CD4-positive, alpha-beta T cell (primary cell): ENCODE data around the gene ENOX2. TPM values are rescaled to one million over a fixed set of nuclear protein-coding genes. Genes with fewer than 3 reads are reported as not detected.

ENCODE experiments used
- ATAC-seq: fragments of 200-7000 bp; cut with Tn5 transposase; one replicate; pipeline ENCODE4 v1.10.0; 2022; ENCODE audit warnings: mild to moderate bottlenecking; ENCODE audit not compliant: poor library complexity
- CTCF ChIA-PET: fragments of 350-600 bp; sonication (Branson Sonifier 250); formaldehyde crosslinking; loops from one replicate; lab custom pipeline; 2021; ENCODE audit warnings: antibody characterized with exemption, inconsistent platforms; lab: Charles Lee
- POLR2A ChIA-PET: fragments of 350-600 bp; sonication (Branson Sonifier 250); formaldehyde crosslinking; loops from one replicate; lab custom pipeline; 2021; ENCODE audit warnings: antibody characterized with exemption, inconsistent platforms; lab: Charles Lee
- DNase-seq, 14 experiments: peaks; one replicate each; pipeline ENCODE4 v3.0.0-alpha.2; 2013 to 2020; ENCODE audit warnings: mixed read lengths in 2 of 14
- H3K27ac ChIP-seq, 2 donors: one replicate each; pipeline versions ENCODE4 v1.5.1 to v1.7.0; 2013; ENCODE audit warnings: low read length in 2 of 2, low read depth in 1 of 2, mild to moderate bottlenecking in 1 of 2
- H3K27me3 ChIP-seq, 2 experiments: 1 replicate in 1 of 2; 2 replicates in 1 of 2; pipeline versions ENCODE4 v1.6.1 to v1.7.0; 2013; ENCODE audit warnings: low read length in 2 of 2, control low read depth in 1 of 2, mild to moderate bottlenecking in 1 of 2, moderate library complexity in 1 of 2; ENCODE audit not compliant: insufficient read depth in 2 of 2, control insufficient read depth in 1 of 2
- H3K36me3 ChIP-seq: one replicate; pipeline ENCODE4 v1.6.1; 2013; ENCODE audit warnings: low read length, control low read depth; ENCODE audit not compliant: insufficient read depth
- H3K4me1 ChIP-seq: one replicate; pipeline ENCODE4 v1.6.1; 2013; ENCODE audit warnings: low read length, control low read depth; ENCODE audit not compliant: insufficient read depth
- H3K4me3 ChIP-seq: one replicate; pipeline ENCODE4 v1.5.1; 2013; ENCODE audit warnings: mild to moderate bottlenecking, low read length, moderate library complexity
- H3K9me3 ChIP-seq, 2 experiments: 1 replicate in 1 of 2; 2 replicates in 1 of 2; pipeline versions ENCODE4 v1.6.1 to v1.7.0; 2013; ENCODE audit warnings: low read length in 2 of 2, mild to moderate bottlenecking in 2 of 2, control low read depth in 1 of 2, moderate library complexity in 1 of 2; ENCODE audit not compliant: control insufficient read depth in 1 of 2, insufficient read depth in 1 of 2
- H3K27ac Mint-ChIP-seq: one replicate; pipeline ENCODE4 v1.8.0; 2020; ENCODE audit warnings: mixed read lengths
- H3K27me3 Mint-ChIP-seq: one replicate; pipeline ENCODE4 v1.8.0; 2021; ENCODE audit warnings: mixed read lengths
- H3K36me3 Mint-ChIP-seq: one replicate; pipeline ENCODE4 v1.8.0; 2021; ENCODE audit warnings: low read depth, mixed read lengths
- H3K4me1 Mint-ChIP-seq: one replicate; pipeline ENCODE4 v1.8.0; 2021; ENCODE audit warnings: low read depth, mixed read lengths
- H3K4me3 Mint-ChIP-seq: one replicate; pipeline ENCODE4 v1.8.0; 2020; ENCODE audit warnings: mild to moderate bottlenecking, mixed read lengths
- H3K9me3 Mint-ChIP-seq: one replicate; pipeline ENCODE4 v1.8.0; 2020; ENCODE audit warnings: mixed read lengths
- CTCF ChIP-seq: fragments of 200-600 bp; IDR thresholded peaks from one replicate; pipeline ENCODE4 v1.8.0; 2022; ENCODE audit warnings: antibody characterized with exemption, mild to moderate bottlenecking
- intact Hi-C, 2 experiments: fragments of 100-400 bp; cut with DNase I in 1 of 2; cut with micrococcal nuclease in 1 of 2; formaldehyde crosslinking; loops; one replicate each; pipeline versions ENCODE4 v1.15.1 to v1.9.0; 2023 to 2025; cut with DNase I, micrococcal nuclease
- total RNA-seq, 174 experiments: library from RNA in 2 of 174; stranded (reverse) in 2 of 174; gene quantifications; one replicate each; pipeline ENCODE4 v1.2.3 and lab custom pipeline; 2021 to 2026

The ENOX2 gene
- total RNA-seq, 2 experiments from 2014 or later: 4.0 to 6.5 TPM

GRCh38 chrX:130654409-130654950, 248.5 kb downstream of the ENOX2 start:
- H3K9me3 ChIP-seq: no peaks in the 10 kb centered on the region
- Mint-ChIP-seq H3K27ac (no peak overlapping the region), H3K36me3 (peaks cover 41% of the 10 kb centered on the region), H3K4me3 (no peak overlapping the region), H3K9me3 (no peaks in the 10 kb centered on the region), H3K27me3 (no peaks in the 10 kb centered on the region), H3K4me1 (no peaks in the 10 kb centered on the region)
- ChIA-PET CTCF (interaction anchor here (1.2 kb wide), 1 partner anchor 11 kb away, joined by 3 read pairs; no protein-coding TSS in a partner anchor), POLR2A (no interaction called here)
- intact Hi-C loops: no loop called here
- no peak overlapping the region for H3K27ac ChIP-seq
- H3K4me1 ChIP-seq: no peaks in the 10 kb centered on the region
- no peaks in the 10 kb centered on the region for H3K27me3 ChIP-seq
- no peak for TF ChIP-seq CTCF
- DNase-seq: no peak
- peaks cover 4% of the 10 kb centered on the region for H3K36me3 ChIP-seq
- ATAC-seq: no peak
- no peak overlapping the region for H3K4me3 ChIP-seq

GRCh38 chrX:130652824-130653578, 250.0 kb downstream of the ENOX2 start:
- Mint-ChIP-seq H3K4me1 (no peaks in the 10 kb centered on the region), H3K36me3 (peaks cover 44% of the 10 kb centered on the region), H3K27ac (no peak overlapping the region), H3K4me3 (no peak overlapping the region), H3K27me3 (no peaks in the 10 kb centered on the region), H3K9me3 (no peaks in the 10 kb centered on the region)
- DNase-seq: no peak
- H3K27ac ChIP-seq: no peak overlapping the region
- ChIA-PET POLR2A (no interaction called here), CTCF (no interaction called here)
- H3K4me3 ChIP-seq: no peak overlapping the region
- H3K9me3 ChIP-seq: no peaks in the 10 kb centered on the region
- intact Hi-C loops: no loop called here
- no peak for TF ChIP-seq CTCF
- no peak for ATAC-seq
- peaks cover 4% of the 10 kb centered on the region for H3K36me3 ChIP-seq
- no peaks in the 10 kb centered on the region for H3K27me3 ChIP-seq
- H3K4me1 ChIP-seq: no peaks in the 10 kb centered on the region

GRCh38 chrX:130649738-130650137, 253.3 kb downstream of the ENOX2 start:
- intact Hi-C loops: no loop called here
- no peaks in the 10 kb centered on the region for H3K9me3 Mint-ChIP-seq
- ChIA-PET POLR2A (no interaction called here), CTCF (no interaction called here)
- DNase-seq: no peak
- peaks cover 5% of the 10 kb centered on the region for H3K36me3 ChIP-seq
- no peak overlapping the region for H3K27ac ChIP-seq
- no peak for TF ChIP-seq CTCF
- no peaks in the 10 kb centered on the region for H3K4me1 Mint-ChIP-seq
- ATAC-seq: no peak
- peaks cover 37% of the 10 kb centered on the region for H3K36me3 Mint-ChIP-seq
- no peak overlapping the region for H3K27ac Mint-ChIP-seq
- no peaks in the 10 kb centered on the region for H3K4me1 ChIP-seq
- no peaks in the 10 kb centered on the region for H3K27me3 Mint-ChIP-seq
- no peak overlapping the region for H3K4me3 ChIP-seq
- H3K4me3 Mint-ChIP-seq: no peak overlapping the region
- no peaks in the 10 kb centered on the region for H3K27me3 ChIP-seq
- no peaks in the 10 kb centered on the region for H3K9me3 ChIP-seq
